Measurements from ENCODE around the gene CWC27. TPM values are rescaled to one million over a fixed set of nuclear protein-coding genes. Genes with fewer than 3 reads are reported as not detected.

CWC27 gene
- total and polyA plus RNA-seq, 9 of the 15 experiments (the other 6 are each of a cell fraction or from before 2014, with no cell fraction given): 19.7 to 49.3 (median 38.3) TPM

DNA sequence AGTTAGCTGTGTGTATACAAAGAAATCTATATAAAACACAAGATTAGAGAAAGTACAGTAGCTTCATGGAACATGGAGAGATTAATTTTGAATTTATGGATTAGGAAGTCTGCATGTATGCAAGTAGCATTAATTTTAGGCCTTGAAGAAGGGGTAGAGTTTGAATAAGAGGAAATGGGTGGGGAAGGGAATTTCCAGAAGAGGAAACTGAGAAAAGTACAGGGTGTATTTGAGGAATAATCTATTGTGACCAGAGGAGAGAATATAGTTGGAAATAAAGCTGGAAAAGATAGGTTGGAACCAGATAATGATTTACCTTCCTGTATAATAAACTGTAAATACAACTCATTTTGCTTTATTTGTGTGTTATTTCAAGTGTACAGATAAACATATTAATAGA, 53.6 kb downstream of the CWC27 start:
- ATAC-seq: no peak
- no peaks in the 10 kb centered on the region for H3K9me1 ChIP-seq (ENCODE audit: control insufficient read depth, insufficient read depth, low read length)
- no peak overlapping the region for H3K27ac ChIP-seq (ENCODE audit: extremely low read depth, low read depth, low read length)
- H3K9me3 ChIP-seq (replicated peaks; ENCODE audit: control insufficient read depth, insufficient read depth, low read depth, low read length): no peaks in the 10 kb centered on the region
- no peak overlapping the region for H2AFZ ChIP-seq (ENCODE audit: low read depth, low read length)
- H3K36me3 ChIP-seq (ENCODE audit: control insufficient read depth, insufficient read depth, low read length): no peaks in the 10 kb centered on the region
- H3K79me2 ChIP-seq (ENCODE audit: control insufficient read depth, insufficient read depth, low read length): no peaks in the 10 kb centered on the region
- no peaks in the 10 kb centered on the region for H3K4me1 ChIP-seq (replicated peaks in 1 of 2; ENCODE audit: control insufficient read depth in 2 of 2, insufficient read depth in 2 of 2, low read length in 2 of 2)
- FAIRE-seq: no peak
- no peak overlapping the region for H3K4me3 ChIP-seq
- H4K20me1 ChIP-seq (replicated peaks; ENCODE audit: control insufficient read depth, insufficient read depth, low read length): no peaks in the 10 kb centered on the region
- no peak overlapping the region for H3K4me2 ChIP-seq (ENCODE audit: insufficient read depth, low read length)
- H3K27me3 ChIP-seq (ENCODE audit: control insufficient read depth in 2 of 2, insufficient read depth in 2 of 2, low read length in 2 of 2): no peaks in the 10 kb centered on the region
- POLR2A ChIA-PET: no interaction called here
- intact Hi-C loops (cut with micrococcal nuclease): no loop called here
- no peak for DNase-seq (ENCODE audit: extremely low read depth in 1 of 4, low spot score in 3 of 4)
- in situ Hi-C loops (cut with MboI): no loop called here
- no TSS peak for BruUV-seq (replicated peaks)
- no peak overlapping the region for H3K9ac ChIP-seq (ENCODE audit: insufficient read depth in 1 of 2, low read depth in 2 of 2, low read length in 2 of 2)
- CTCF ChIA-PET (ENCODE audit: low intra/inter-chr PET ratio): no interaction called here
- TF ChIP-seq ZNF316 (IDR thresholded peaks at IDR 0.05) (no peak), E2F1 (CRISPR knock-in tag; IDR thresholded peaks at IDR 0.05) (no peak), ZFPM2 (CRISPR knock-in tag; IDR thresholded peaks at IDR 0.05) (no peak), PURB (CRISPR knock-in tag; IDR thresholded peaks at IDR 0.05; ENCODE audit: low read depth) (no peak), CHD1 (IDR thresholded peaks at IDR 0.05; ENCODE audit: low read length) (no peak), MIER1 (IDR thresholded peaks at IDR 0.05; ENCODE audit: low read depth) (no peak), E2F5 (CRISPR knock-in tag; IDR thresholded peaks at IDR 0.05) (no peak), BCLAF1 (IDR thresholded peaks at IDR 0.05; ENCODE audit: borderline replicate concordance in 1 of 2, control insufficient read depth in 1 of 2, low read depth in 2 of 2, low read length in 1 of 2) (no peak), ZNF592 (IDR thresholded peaks at IDR 0.05) (no peak)
- TF ChIP-seq, protein P1, sequence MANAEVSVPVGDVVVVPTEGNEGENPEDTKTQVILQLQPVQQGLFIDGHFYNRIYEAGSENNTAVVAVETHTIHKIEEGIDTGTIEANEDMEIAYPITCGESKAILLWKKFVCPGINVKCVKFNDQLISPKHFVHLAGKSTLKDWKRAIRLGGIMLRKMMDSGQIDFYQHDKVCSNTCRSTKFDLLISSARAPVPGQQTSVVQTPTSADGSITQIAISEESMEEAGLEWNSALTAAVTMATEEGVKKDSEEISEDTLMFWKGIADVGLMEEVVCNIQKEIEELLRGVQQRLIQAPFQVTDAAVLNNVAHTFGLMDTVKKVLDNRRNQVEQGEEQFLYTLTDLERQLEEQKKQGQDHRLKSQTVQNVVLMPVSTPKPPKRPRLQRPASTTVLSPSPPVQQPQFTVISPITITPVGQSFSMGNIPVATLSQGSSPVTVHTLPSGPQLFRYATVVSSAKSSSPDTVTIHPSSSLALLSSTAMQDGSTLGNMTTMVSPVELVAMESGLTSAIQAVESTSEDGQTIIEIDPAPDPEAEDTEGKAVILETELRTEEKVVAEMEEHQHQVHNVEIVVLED (CRISPR knock-in tag; IDR thresholded peaks at IDR 0.05): no peak

All from K562 (cell line).